Measurements from ENCODE around the gene SORT1.
"Not testable (repeated sequence)": the region's sequence is repeated elsewhere in the genome, so short reads cannot be mapped to it uniquely, and the experiment has no call there.

Gene SORT1

DNA sequence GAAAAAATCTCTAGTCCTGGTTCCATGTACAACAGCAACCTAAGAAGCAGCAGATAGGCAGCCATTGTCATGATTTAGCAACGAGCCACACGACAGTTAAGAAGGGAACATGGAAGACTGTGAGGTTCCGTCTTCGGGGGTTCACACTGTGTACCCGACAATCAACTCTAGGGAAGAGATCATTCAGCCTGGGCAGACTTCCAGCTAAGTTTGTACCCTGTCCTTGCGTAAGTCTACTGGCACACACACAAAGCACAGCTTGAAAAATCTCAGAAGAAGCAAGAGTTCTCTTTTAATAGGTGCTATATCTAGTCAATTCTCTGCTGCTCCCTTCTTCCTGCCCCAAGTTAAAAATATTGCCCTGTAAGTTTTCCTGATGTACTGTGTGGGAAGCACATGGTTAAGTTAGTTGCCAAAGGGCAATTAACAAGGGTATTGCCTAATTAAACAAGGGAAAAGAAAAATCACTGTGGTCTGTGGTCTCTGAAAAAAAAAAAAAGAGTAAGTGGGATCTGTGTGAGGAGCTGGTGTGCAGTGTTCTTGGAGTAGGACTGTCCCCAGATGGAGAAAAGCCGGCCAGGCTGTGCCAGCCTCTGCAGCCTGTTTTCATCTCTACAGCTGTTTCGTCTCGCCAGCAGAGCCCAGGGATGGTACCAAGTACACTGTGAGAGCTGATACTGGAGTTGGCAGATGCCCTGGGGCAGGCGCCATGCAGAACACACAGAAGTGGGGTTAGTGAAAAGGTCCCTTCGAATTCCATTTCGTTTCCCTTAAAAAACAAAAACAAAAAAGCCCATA is 84.5 kb downstream of the SORT1 start:
- TF ChIP-seq, protein P1, sequence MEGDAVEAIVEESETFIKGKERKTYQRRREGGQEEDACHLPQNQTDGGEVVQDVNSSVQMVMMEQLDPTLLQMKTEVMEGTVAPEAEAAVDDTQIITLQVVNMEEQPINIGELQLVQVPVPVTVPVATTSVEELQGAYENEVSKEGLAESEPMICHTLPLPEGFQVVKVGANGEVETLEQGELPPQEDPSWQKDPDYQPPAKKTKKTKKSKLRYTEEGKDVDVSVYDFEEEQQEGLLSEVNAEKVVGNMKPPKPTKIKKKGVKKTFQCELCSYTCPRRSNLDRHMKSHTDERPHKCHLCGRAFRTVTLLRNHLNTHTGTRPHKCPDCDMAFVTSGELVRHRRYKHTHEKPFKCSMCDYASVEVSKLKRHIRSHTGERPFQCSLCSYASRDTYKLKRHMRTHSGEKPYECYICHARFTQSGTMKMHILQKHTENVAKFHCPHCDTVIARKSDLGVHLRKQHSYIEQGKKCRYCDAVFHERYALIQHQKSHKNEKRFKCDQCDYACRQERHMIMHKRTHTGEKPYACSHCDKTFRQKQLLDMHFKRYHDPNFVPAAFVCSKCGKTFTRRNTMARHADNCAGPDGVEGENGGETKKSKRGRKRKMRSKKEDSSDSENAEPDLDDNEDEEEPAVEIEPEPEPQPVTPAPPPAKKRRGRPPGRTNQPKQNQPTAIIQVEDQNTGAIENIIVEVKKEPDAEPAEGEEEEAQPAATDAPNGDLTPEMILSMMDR (IDR thresholded peaks at IDR 0.05; ENCODE audit: insufficient read depth, low read length, poor library complexity, severe bottlenecking), result no peak
- no peak overlapping the region for H3K4me3 ChIP-seq (replicated peaks; ENCODE audit: low read depth, low read length)
- no peak for DNase-seq (ENCODE audit: extremely low read depth, insufficient read length)
- H3K36me3 ChIP-seq (ENCODE audit: control insufficient read depth, insufficient read depth, low read length), result no peaks in the 10 kb centered on the region
- H3K27me3 ChIP-seq (replicated peaks; ENCODE audit: control insufficient read depth, insufficient read depth, low read length), result no peaks in the 10 kb centered on the region; the same call in 1 of the 2 replicates

DNA sequence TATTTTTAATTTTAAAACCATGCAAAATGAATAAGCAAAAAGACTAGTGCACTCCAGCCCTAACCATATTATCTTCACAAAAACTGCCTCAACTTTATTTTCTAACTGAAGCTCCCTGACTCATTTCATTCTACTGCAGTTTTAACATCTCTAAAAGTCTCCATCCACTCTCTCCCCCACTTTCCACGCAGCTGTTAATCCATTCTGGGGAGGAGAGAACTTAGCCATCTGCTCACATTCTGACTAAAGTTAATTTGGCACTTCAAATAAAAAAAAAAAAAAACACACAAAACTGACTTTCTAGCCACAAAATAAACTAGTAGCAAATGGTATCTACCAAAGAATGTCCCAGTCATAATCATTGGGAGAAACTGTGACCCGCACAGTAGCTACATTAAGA is 85.5 kb downstream of the SORT1 start:
- Histone ChIP-seq H3K4me3 (replicated peaks; ENCODE audit: low read depth, low read length) (no peak overlapping the region), H3K27me3 (replicated peaks; ENCODE audit: control insufficient read depth, insufficient read depth, low read length) (no peaks in the 10 kb centered on the region; the same call in none of the 2 replicates), H3K36me3 (ENCODE audit: control insufficient read depth, insufficient read depth, low read length) (no peaks in the 10 kb centered on the region)
- DNase-seq (ENCODE audit: extremely low read depth, insufficient read length), result no peak
- TF ChIP-seq, protein P1 (IDR thresholded peaks at IDR 0.05; ENCODE audit: insufficient read depth, low read length, poor library complexity, severe bottlenecking), result no peak

DNA sequence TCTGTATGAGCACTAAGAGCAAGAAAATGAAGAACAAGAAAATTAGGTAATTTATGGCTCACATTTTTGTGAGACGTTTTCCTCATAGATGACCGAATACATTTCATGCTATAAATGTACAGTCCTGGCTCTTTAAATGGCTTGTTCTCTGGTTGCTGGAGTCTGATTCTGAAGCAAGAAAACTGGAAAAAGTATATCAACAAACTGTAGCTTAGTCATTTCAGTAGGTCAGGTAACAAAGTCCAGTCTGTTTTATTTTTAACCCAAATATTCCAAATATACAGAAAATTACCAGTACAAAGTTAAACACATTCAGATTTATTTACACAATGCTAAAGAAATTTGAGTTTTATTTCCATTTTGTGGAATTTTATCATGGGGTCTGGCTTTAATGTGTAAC is 88.4 kb downstream of the SORT1 start:
- Histone ChIP-seq H3K27me3 (replicated peaks; ENCODE audit: control insufficient read depth, insufficient read depth, low read length) (peaks cover 2% of the 10 kb centered on the region), H3K4me3 (replicated peaks; ENCODE audit: low read depth, low read length) (no peak overlapping the region), H3K36me3 (ENCODE audit: control insufficient read depth, insufficient read depth, low read length) (no peaks in the 10 kb centered on the region)
- no peak for DNase-seq (ENCODE audit: extremely low read depth, insufficient read length)
- TF ChIP-seq, protein P1 (IDR thresholded peaks at IDR 0.05; ENCODE audit: insufficient read depth, low read length, poor library complexity, severe bottlenecking), result no peak

DNA sequence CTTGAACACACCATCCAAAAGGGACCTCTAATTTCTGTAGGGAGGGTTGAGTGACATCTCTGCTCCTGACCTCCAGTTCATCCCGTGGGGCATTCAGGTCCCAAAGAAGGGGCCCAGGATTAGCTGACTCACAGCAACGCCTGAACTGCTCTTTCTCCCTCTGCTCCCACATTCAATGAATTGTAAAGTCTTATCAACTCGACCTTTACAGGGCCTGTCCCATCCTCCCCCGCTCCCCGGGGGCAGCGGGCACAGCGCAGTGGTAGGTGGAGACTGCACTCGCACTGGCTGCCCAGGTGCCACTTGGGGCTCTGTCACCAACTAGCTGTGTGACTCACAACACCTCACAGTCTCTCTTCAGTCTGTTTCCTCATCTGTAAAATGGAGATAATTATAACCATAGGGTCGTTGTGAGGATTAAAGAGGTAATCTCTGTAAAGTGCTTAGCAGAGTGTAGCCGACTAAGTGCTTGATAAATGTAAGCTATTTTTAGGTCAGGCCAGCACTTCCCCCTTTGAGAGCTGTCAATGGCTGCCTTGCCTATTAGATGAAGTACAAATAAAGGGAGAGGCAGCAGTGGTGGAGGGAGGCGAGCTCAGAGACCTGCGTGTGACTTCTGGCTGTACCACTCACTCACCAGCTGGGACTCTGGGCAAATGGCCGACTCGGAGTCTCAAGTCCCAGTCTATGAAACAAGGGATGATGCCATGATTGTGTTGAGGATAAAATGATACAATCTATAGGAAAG is 90.3 kb downstream of the SORT1 start:
- TF ChIP-seq, protein P1 (IDR thresholded peaks at IDR 0.05; ENCODE audit: insufficient read depth, low read length, poor library complexity, severe bottlenecking), result no peak
- no peak for DNase-seq (ENCODE audit: extremely low read depth, insufficient read length)
- no peak overlapping the region for H3K4me3 ChIP-seq (replicated peaks; ENCODE audit: low read depth, low read length)
- H3K27me3 ChIP-seq (replicated peaks; ENCODE audit: control insufficient read depth, insufficient read depth, low read length), result peaks cover 2% of the 10 kb centered on the region; the same call in 1 of the 2 replicates
- H3K36me3 ChIP-seq (ENCODE audit: control insufficient read depth, insufficient read depth, low read length), result no peaks in the 10 kb centered on the region

DNA sequence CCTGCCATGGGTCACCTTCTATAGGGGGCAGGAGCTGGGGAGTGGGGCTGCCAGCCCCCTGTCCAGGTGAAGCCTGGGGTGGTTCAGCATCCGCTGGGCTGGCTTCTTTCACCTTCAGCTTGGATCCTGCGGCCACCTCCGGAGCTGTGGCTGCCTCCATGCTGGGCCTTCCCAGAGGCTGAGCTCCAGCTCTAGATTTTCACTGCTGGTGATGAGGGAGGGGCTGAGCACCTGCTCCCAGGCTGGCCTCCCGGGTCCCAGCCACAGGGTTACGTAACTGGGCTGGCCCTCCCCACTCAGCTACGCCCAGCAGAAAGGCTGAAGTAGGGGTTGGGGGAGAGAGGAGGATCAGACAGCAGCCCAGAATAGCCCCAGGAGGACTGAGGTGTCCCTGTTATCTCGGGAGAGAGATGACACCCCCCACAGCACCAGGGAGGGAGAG is 90.9 kb downstream of the SORT1 start, which contains the start of gene MYBPHL:
TSS of gene MYBPHL (minus strand) at position 180 of the 442 bp plus-strand sequence. CDS start at position 160, 20 bp downstream.
- Histone ChIP-seq H3K4me3 (replicated peaks; ENCODE audit: low read depth, low read length) (no peak within 1 kb of the TSS), H3K27me3 (replicated peaks; ENCODE audit: control insufficient read depth, insufficient read depth, low read length) (peaks cover 2% of the 10 kb centered on the region; the same call in 1 of the 2 replicates), H3K36me3 (ENCODE audit: control insufficient read depth, insufficient read depth, low read length) (no peaks in the 10 kb centered on the region)
- TF ChIP-seq, protein P1 (IDR thresholded peaks at IDR 0.05; ENCODE audit: insufficient read depth, low read length, poor library complexity, severe bottlenecking), result no peak
- DNase-seq (ENCODE audit: extremely low read depth, insufficient read length), result no peak

DNA sequence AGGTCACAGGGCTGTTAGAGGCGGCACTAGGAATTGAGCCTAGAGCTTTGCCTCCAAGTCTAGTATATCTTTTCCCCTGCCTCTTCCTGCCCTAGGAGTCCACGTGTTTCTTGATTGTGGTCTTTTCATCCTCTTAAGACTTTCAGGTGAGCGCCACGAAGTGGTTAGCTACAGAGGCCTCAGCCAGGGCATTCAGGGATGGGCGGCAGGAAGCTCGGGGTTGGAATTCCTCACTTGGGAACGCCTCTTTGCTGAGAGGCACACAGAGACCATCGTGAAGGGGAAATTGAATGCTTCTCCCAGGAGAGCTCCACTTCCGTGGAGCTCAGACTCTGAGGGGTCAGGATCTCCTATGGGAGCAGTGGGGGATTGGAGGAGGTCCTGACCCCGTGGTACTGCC is 91.7 kb downstream of the SORT1 start:
- not testable (repeated sequence) for DNase-seq (ENCODE audit: extremely low read depth, insufficient read length); H3K27me3 ChIP-seq (replicated peaks; ENCODE audit: control insufficient read depth, insufficient read depth, low read length); H3K4me3 ChIP-seq (replicated peaks; ENCODE audit: low read depth, low read length); H3K36me3 ChIP-seq (ENCODE audit: control insufficient read depth, insufficient read depth, low read length)

Measured in GM06990 (cell line).